ENCODE measurements around the gene SPON2.

The SPON2 gene

GRCh38 chr4:1194010-1194900 is 21.9 kb upstream of the SPON2 start:
- no peak for DNase-seq (ENCODE audit: low read depth)
- no peak for TF ChIP-seq CTCF (IDR thresholded peaks at IDR 0.05; ENCODE audit: control insufficient read depth, extremely low read depth, insufficient read depth)
- H3K4me3 ChIP-seq (ENCODE audit: low read depth, low read length): no peak overlapping the region

- no peak for DNase-seq (ENCODE audit: low read depth)
- no peak overlapping the region for H3K4me3 ChIP-seq (ENCODE audit: low read depth, low read length)
- no peak for TF ChIP-seq CTCF (IDR thresholded peaks at IDR 0.05; ENCODE audit: control insufficient read depth, extremely low read depth, insufficient read depth)
Observed at GRCh38 chr4:1193206-1194009, 21.0 kb upstream of the SPON2 start.

- no peak overlapping the region for H3K4me3 ChIP-seq (ENCODE audit: low read depth, low read length)
- TF ChIP-seq CTCF (IDR thresholded peaks at IDR 0.05; ENCODE audit: control insufficient read depth, extremely low read depth, insufficient read depth): no peak
- DNase-seq (ENCODE audit: low read depth): no peak
Observed at GRCh38 chr4:1192493-1193205, 20.3 kb upstream of the SPON2 start.

- H3K4me3 ChIP-seq (ENCODE audit: low read depth, low read length): no peak overlapping the region
- DNase-seq (ENCODE audit: low read depth): peak; percentile 93
- no peak for TF ChIP-seq CTCF (IDR thresholded peaks at IDR 0.05; ENCODE audit: control insufficient read depth, extremely low read depth, insufficient read depth)
Observed at GRCh38 chr4:1192091-1192492, 19.7 kb upstream of the SPON2 start.

- TF ChIP-seq CTCF (IDR thresholded peaks at IDR 0.05; ENCODE audit: control insufficient read depth, extremely low read depth, insufficient read depth): no peak
- no peak overlapping the region for H3K4me3 ChIP-seq (ENCODE audit: low read depth, low read length)
- no peak for DNase-seq (ENCODE audit: low read depth)
Observed at GRCh38 chr4:1191621-1192020, 19.2 kb upstream of the SPON2 start.

GRCh38 chr4:1187182-1187581 is 14.8 kb upstream of the SPON2 start:
- H3K4me3 ChIP-seq (ENCODE audit: low read depth, low read length): no peak overlapping the region
- no peak for TF ChIP-seq CTCF (IDR thresholded peaks at IDR 0.05; ENCODE audit: control insufficient read depth, extremely low read depth, insufficient read depth)
- DNase-seq (ENCODE audit: low read depth): no peak

All from LNCaP clone FGC (cell line).